HG03565 (cell line): ENCODE data around the gene VIPR2.
"Not testable (repeated sequence)": the region's sequence is repeated elsewhere in the genome, so short reads cannot be mapped to it uniquely, and the experiment has no call there.

Experiments used
- ATAC-seq: cut with Tn5 transposase; IDR thresholded peaks from one replicate; pipeline ENCODE4 v1.9.1; 2021; ENCODE audit warnings: mild to moderate bottlenecking, moderate library complexity; ENCODE audit not compliant: unreplicated experiment

Gene VIPR2

DNA sequence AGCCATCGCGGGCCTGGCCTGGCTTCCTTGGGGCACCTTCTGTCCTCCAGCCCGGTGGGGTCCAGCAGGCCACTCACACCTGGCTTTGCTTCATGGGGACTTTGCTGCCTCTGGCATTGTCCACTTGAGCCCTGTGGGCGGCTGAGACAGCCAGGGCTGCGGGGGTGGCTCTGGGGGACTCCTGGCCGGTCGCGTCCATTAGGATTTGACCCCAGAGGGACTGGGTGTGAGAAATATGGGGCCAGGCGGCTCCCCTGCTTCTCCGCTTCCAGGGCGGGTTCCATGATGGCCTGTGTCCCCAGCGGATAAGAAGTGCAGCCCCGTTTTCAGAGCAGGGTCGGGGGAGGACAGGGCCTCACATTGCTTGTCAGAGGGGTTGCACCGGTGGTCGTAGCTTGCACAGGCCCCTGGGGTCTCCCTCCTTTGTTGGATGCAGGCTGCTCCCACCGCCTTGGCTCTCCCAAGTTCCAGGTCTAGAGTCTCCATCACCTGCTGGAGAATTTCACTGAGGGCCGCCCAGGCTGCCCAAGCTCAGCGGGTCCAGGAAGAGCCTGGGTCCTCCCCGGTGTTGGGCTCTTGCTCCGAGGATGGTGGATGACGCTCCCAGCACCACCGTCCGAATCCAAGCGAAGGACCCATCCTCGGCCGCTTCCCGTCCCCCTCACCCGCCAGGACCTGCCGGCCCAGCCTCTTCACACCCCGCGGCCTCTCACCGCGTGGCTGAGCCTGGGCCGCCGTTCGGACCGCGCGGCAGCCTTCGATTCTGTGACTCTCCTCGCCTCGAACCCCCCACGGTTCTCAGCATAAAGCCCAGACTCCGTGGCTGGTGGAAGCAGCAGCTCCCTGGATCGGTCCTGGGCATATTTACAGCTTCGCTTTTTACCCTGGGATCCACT, 148.2 kb downstream of the VIPR2 start:
- no peak for ATAC-seq

DNA sequence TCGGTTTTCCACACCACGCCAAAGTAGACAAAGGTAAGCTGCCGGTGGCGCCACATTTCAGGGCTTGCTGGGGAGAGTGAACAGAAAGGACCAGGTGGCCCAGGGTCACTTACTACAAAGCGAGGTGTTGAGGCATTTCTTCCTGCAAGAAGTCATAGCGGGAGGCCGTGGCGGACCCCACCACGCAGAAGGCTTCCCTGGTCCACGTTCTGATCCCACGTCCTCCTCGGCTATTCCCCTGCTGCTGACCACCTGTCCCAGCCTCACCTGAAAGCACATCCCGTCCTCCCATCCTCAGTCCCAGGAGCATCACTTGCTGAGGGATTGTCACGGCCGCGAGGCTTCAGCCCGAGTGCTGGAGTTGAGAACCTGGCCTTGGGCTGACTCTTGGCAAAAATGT, 149.2 kb downstream of the VIPR2 start:
- no peak for ATAC-seq

DNA sequence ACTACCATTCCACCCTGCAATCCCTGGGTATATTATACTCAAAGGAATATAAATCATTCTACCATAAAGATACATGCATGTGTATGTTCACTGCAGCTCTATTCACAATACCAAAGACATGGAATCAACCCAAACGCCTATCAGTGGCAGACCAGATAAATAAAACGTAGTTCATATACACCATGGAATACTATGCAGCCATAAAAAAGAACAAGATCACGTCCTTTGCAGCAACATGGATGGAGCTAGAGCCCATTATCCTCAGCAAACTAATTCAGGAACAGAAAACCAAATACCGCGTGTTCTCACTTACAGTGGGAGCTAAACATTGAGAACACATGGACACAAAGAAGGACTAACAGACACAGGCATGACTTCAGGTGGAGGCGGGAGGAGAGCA, 150.0 kb downstream of the VIPR2 start:
- no peak for ATAC-seq

DNA sequence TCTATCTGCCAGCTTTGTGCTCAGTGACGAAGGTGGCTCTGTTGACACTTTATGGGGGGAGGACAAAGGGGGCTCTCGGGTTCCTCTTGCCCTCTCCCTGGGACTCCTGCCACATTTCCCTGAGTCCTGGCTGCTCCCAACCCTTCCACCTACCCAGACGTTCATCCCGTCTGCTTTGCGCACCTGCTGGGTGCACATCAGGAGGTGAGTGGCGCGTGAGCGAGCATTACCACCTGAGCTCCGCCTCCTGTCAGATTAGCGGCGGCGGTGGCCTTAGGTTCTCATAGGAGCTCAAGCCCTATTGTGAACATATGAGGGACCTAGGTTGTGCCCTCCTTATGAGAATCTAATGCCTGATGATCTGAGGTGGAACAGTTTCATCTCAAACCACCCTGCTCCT, 151.1 kb downstream of the VIPR2 start:
- no peak for ATAC-seq

DNA sequence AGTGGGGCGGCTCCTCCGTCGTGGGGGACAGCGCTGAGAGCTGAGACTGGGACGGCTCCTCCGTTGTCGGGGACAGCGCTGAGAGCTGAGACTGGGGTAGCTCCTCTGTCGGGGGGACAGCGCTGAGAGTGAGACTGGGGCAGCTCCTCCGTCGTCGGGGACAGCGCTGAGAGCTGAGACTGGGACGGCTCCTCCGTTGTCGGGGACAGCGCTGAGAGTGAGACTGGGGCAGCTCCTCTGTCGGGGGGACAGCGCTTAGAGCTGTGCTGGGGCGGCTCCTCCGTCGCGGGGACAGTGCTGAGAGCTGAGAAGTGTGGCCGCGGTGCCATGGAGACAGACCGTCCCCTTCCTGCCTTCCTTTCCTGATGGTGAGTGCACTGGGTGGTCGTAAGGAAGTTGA, 151.9 kb downstream of the VIPR2 start:
- no peak for ATAC-seq

DNA sequence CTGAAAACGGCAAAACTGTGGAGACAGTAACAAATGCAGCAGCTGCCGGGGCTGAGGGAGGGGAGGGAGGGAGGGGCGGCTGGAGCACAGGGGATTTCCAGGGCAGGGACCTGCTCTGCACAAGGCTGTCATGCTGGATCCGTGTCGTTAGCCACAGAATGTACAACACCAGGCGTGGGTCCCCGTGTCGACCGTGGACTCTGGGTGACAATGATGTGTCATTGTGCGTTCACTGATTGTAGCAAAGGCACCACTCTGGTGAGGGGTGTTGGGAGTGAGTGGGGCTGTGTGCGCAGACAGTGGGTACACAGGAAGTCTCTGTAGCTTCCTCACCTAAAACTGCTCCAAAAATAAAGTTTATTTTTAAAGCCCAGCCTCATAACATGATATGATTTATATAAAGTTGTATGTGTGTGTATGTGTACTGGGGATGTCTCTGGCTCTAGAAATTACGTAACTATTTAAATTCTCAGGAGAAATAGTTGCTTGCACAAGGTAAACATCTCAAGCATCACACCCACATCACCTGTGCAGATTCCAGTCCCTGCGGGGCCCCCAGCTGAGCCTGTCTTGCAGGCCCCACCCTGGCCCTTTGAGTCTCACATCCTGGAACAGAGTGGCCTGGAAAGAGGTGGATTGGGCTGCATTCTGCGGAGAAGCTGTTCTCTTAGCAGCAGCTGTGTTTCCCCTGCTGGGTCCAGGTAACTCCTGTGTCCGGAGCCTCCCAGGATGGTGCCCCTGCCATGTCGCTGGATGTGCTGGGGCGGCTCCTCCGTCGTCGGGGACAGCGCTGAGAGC, 152.6 kb downstream of the VIPR2 start:
- ATAC-seq = no peak

DNA sequence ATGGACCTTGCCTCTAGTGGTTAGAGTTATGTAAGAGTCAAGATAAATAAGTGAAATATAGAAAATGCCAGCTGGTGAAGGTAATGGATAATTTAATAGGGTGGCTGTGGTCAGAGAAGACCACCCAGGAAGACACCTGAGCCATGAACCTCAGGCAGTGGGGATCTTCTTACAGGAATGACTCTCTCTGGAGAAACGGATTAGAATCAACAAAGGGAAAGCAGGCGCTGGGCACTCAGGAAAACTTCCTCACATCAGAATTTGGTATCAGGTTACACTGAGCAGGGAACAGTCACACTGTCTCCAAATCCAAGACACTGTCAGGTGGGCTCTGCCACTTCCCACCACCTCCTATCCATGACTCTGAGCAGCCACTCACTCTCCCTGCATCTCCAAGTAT, 155.7 kb downstream of the VIPR2 start:
- no peak for ATAC-seq

DNA sequence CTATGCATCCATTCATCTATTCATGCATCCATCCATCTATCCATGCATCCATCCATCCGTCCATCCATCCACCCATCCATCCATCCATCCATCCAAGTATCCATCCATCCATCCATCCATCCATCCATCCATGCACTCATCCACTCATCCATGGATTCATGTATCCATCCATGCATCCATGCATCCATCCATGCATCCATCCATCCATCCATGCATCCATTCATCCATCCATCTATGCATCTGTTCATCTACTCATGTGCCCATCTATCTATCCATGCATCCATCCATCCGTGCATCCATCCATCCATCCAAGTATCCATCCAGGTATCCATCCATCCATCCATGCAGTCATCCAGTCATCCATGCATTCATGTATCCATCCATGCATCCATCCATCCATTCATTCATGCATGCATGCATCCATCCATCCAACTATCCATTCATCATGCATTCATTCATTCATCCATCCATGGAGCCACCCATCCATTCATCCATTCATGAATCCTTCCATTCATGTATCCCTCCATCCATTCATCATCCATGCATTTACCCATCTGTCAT, 156.3 kb downstream of the VIPR2 start:
- ATAC-seq = no peak

DNA sequence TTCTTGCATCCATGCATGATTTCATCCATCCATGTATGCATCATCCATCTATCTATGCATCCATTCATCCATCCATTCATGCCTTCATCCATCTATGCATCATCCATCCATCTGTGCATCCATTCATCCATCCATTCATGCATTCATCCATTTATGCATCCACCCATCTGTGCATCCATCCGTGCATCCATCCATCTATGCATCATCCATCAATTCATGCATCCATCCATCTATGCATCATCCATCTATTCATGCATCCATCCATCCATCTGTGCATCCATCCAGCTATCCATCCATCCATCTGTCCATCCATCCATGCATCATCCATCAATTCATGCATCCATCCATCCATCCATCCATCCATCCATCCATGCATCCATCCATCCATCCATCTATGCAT, 157.0 kb downstream of the VIPR2 start:
- no peak for ATAC-seq

DNA sequence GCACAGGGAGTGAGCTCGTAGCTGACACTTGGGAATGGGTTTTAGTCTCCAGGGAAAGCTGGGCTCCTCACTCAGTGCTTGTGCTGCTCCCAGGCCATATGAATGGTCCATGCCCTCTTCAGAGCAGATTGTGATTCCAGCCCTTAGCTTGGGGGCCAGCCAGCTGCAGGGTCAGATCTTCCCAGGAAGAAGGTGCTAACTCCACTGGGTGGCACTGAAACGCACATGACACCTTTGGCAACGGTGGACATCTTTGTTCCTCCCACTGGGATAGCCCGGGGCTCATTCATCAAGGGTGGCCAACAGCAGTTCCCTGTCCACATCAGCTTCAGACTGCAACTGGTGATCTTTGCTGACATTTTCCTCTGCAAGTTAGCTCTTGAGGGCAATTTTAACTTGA, 159.1 kb downstream of the VIPR2 start:
- no peak for ATAC-seq

DNA sequence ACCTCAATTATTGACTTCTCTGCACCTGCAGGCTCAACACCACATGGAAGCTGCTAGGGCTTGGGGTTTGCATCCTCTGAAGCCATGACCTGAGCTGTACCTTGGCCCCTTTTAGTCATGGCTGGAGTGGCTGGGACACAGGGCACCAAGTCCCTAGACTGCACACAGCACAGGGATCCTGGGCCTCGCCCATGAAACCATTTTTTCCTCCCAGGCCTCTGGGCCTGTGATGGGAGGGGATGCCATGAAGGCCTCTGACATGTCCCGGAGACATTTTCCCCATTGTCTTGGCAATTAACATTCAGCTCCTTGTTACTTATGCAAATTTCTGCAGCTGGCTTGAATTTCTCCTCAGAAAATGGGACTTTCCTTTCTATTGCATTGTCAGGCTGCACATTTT, 160.7 kb downstream of the VIPR2 start:
- ATAC-seq = not testable (repeated sequence)

DNA sequence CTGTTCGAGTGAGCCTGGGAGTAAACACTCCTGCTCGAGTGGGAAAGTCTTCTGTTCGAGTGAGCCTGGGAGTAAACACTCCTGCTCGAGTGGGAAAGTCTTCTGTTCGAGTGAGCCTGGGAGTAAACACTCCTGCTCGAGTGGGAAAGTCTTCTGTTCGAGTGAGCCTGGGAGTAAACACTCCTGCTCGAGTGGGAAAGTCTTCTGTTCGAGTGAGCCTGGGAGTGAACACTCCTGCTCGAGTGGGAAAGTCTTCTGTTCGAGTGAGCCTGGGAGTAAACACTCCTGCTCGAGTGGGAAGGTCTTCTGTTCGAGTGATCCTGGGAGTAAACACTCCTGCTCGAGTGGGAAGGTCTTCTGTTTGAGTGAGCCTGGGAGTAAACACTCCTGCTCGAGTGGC, 162.6 kb downstream of the VIPR2 start:
- not testable (repeated sequence) for ATAC-seq

DNA sequence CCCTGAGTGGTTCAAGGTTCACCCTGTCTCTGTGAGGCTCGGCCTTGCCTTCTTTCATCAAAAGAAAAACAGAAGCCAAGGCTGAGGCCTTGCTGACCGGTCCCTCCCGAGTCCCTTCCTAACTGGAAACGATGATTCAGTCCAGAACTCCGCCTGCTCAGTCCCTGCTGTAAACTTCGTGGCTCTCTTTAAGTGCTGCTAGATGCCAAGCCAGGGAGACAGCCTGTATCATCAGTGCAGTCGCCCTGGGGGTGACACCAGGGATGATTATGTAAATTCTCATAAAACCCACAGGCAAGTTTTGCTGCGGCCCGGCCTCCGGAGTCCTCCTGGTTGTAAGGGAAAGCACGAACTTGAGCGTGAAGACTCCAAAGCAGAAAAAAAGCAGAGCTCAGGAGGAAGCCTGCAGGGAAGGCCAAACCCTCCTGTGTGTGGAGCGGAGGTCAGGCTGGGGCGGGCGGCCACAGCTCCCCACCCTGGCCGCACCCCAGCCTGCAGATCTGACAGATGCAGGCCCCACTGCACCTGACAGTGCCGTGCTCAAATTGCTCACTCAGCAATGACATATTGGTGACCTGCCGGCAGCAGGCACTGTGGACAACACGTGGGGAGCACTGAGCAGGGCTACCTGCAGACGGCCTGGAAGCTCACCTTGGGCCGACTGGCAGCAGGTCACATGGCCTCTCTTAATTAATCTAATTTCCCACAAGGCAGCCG, 164.9 kb downstream of the VIPR2 start:
- ATAC-seq = no peak

DNA sequence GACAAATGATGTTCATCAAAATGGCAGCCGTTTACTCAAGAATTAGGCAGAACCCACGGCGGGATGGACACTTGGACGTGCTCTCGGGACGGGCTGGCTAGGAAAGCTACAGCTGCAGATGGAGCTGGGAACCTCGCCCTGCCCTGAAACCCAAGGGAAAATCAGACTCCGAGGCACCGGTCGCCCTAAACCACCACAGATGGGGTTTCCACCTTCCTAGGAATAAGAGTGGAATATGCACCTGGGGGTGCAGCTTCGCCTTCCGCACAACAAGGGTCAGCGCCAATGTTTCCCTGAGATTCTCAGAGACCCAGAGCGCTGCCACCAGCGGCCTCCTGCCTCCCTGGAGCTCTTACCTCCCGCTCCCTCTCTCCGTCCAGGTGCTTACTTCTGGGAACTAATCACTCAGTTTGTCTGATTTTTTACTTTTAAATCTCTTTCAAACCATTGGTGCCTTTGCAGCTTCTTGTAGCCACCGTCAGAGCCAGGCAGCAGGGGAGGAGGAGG, 165.6 kb downstream of the VIPR2 start:
- no peak for ATAC-seq
